Subcutaneous adipose tissue (tissue), 4 donors: ENCODE results near the gene SLC24A3. TPM values are rescaled to one million over a fixed set of nuclear protein-coding genes. Genes with fewer than 3 reads are reported as not detected.

Source experiments
- CTCF ChIP-seq: fragments of 450-650 bp; IDR thresholded peaks from one replicate; pipeline ENCODE4 v1.5.1; 2016; ENCODE audit warnings: low read depth, mild to moderate bottlenecking, control low read depth, antibody characterized with exemption, moderate library complexity
- total RNA-seq, 4 donors: library from RNA; depleted of rRNA; stranded (reverse); fragments of >200 nt; gene quantifications; one replicate each; pipeline ENCODE4 v1.1.0, GENCODE V29; 2016

SLC24A3 gene
- total RNA-seq, 4 donors from 2014 or later, result 4.6 to 12.2 (median 9.1) TPM

- no peak for TF ChIP-seq CTCF
Observed at GRCh38 chr20:19683822-19684221, 471.4 kb downstream of the SLC24A3 start.

DNA sequence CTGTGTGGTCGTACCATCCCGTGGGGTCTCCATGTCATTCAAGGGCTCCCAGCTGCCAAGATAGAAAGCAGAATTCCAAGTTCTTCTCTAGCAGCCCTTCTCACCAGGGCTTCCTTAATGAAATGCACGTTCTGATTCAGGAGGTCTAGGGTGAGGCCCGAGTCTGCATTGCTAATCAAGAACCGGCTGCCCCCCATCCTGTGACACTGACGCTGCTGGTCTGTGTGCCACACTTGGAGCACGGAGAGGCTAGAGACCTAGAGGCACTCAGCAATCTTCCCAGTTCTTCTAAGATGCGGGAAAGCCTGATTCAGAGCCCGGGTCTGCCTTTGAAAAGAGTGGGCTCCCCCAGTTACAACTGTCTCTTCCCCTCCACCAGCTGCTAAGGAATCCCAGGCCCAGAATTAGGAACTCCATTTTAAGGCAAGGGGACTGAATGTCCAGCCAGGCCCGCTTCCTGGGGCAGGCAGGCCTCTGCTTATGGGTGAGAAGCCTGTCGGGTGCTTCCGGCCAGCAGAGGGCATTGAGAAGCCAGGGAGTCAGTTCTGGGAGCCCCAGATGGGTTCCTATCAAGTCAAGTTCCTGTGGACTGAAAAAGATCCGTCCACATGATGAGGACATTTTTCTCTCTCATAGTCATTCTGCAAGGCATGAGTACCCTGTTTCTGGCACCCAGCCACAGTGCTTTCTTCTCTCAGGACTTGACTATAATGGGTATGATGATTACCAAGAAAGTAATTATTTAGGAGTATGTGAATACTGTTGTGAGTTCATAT lies 475.8 kb downstream of the SLC24A3 start:
- no peak for TF ChIP-seq CTCF

DNA sequence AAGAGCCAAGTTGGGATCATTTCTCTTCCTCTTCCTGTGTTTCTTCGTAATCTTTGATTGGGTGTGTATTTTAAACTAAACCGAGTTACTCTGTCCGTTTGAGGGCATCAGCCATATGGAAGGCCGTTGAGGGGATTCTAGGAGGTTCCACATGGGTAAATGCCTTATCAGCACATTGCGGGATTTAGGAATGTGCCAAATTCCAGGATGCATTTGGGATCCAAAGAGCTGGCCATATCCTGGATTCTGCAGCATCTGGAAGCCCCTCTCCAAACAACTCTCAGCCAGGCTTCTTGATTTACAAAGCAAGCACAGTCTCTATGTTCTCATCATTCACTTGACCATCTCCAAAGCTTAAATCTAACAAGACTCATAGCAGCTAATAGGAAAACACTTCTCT lies 478.0 kb downstream of the SLC24A3 start:
- no peak for TF ChIP-seq CTCF

DNA sequence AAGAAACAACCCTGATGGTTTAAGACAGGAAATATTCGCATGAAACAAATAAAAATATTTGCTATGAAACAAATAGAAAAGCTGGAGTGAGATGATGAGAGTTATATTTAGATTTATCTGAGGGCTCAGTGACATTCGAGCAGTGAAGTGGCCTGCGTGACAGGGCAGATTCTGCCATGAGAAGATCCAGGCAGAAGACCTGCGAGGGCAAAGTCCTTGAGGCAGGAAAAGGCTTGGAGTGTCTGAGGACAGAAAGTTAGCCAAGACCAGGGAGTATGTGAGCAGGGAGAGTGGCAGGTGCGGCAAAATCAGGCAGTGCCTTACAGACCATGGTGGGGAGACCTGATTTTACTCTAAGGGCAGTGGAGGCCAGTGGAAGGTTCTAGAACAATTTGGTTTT lies 478.7 kb downstream of the SLC24A3 start:
- TF ChIP-seq CTCF, result no peak

GRCh38 chr20:19692100-19692499 lies 479.7 kb downstream of the SLC24A3 start:
- TF ChIP-seq CTCF, result no peak

DNA sequence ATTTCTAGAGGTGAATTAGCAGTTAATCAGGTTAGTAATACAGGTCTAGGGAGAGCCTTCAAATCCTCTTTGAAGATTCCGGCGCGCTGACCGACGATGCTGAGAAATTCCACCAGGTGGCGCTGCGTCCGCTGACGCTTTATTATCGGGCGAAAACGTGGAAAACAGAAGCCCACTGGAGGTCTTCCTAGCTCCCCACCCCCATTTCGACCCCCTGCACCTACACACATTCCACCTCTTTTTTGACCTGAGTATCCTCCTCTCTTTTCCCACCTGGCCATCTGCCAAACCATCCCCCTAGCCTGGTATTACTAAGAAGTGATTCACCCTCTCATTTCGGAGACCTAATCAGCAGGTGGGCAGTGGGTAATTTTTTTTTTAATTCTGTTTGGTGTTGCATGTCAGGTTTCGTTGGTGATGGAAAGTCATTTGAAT lies 480.3 kb downstream of the SLC24A3 start:
- TF ChIP-seq CTCF, result no peak

GRCh38 chr20:19693508-19693907 lies 481.1 kb downstream of the SLC24A3 start:
- TF ChIP-seq CTCF, result no peak
